Stomach (tissue), 4 donors: ENCODE results near the gene CMTM2.

Source experiments
- EP300 ChIP-seq: sonication (generic); formaldehyde crosslinking; IDR thresholded peaks from one replicate; pipeline ENCODE4 v1.6.1; 2017; ENCODE audit warnings: antibody characterized with exemption
- POLR2A ChIP-seq, 4 donors: fragments of 450-650 bp; IDR thresholded peaks; one replicate each; pipeline ENCODE4 v1.6.1; 2016; ENCODE audit warnings: antibody characterized with exemption in 4 of 4, control low read depth in 2 of 4, mild to moderate bottlenecking in 1 of 4, moderate library complexity in 1 of 4
- POLR2AphosphoS5 ChIP-seq, 3 donors: sonication (generic); formaldehyde crosslinking; IDR thresholded peaks; one replicate each; pipeline ENCODE4 v1.6.1; 2016; ENCODE audit warnings: antibody characterized with exemption in 3 of 3
- TF ChIP-seq, protein P1 (sequence below), 7 experiments: fragments of 450-650 bp in 4 of 7; fragments of 200-600 bp in 3 of 7; sonication (generic) in 3 of 7; IDR thresholded peaks; one replicate each; pipeline ENCODE4 v1.5.1; 2016 to 2019; ENCODE audit warnings: antibody characterized with exemption in 7 of 7, control low read depth in 2 of 7, mild to moderate bottlenecking in 1 of 7

DNA sequence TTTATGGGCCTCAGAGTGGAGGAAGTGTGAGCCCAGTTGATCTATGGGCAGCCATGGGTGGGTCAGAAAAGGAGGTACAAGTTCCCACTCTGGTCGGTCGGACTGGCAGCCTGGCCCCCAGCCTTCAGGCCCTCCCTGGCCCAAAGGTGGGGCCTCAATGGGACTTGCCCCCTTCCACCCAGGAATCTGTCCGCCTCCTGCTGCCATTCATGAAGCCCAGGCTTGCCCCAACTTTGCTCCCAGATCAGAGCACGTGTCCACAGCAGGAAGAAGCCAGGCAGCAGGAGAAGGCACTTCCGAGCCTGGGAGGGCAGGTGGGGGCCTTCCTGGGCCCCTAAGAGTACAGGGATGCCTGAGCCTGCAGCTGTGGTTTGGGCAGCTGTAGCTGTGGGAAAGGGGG, 22.2 kb downstream of the CMTM2 start:
- no peak for TF ChIP-seq POLR2A (IDR thresholded peaks at IDR 0.05)
- TF ChIP-seq, protein P1, sequence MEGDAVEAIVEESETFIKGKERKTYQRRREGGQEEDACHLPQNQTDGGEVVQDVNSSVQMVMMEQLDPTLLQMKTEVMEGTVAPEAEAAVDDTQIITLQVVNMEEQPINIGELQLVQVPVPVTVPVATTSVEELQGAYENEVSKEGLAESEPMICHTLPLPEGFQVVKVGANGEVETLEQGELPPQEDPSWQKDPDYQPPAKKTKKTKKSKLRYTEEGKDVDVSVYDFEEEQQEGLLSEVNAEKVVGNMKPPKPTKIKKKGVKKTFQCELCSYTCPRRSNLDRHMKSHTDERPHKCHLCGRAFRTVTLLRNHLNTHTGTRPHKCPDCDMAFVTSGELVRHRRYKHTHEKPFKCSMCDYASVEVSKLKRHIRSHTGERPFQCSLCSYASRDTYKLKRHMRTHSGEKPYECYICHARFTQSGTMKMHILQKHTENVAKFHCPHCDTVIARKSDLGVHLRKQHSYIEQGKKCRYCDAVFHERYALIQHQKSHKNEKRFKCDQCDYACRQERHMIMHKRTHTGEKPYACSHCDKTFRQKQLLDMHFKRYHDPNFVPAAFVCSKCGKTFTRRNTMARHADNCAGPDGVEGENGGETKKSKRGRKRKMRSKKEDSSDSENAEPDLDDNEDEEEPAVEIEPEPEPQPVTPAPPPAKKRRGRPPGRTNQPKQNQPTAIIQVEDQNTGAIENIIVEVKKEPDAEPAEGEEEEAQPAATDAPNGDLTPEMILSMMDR (IDR thresholded peaks at IDR 0.05), result no peak
- TF ChIP-seq POLR2AphosphoS5 (IDR thresholded peaks at IDR 0.05), result no peak
- no peak for TF ChIP-seq EP300
